B cell (primary cell): Measurements from ENCODE around the gene COG2. TPM values are rescaled to one million over a fixed set of nuclear protein-coding genes. Genes with fewer than 3 reads are reported as not detected.
"Not testable (repeated sequence)": the region's sequence is repeated elsewhere in the genome, so short reads cannot be mapped to it uniquely, and the experiment has no call there.

ENCODE experiments used
- ATAC-seq: fragments of 200-7000 bp; cut with Tn5 transposase; one replicate; pipeline ENCODE4 v1.10.0; 2021; ENCODE audit warnings: low read depth, mild to moderate bottlenecking, moderate number of reproducible peaks, moderate library complexity
- CTCF ChIA-PET: fragments of 350-600 bp; sonication (Branson Sonifier 250); formaldehyde crosslinking; loops from one replicate; lab custom pipeline; 2021; ENCODE audit warnings: antibody characterized with exemption, inconsistent platforms; lab: Charles Lee
- POLR2A ChIA-PET: fragments of 350-600 bp; sonication (Branson Sonifier 250); formaldehyde crosslinking; loops from one replicate; lab custom pipeline; 2021; ENCODE audit warnings: antibody characterized with exemption; lab: Charles Lee
- DNase-seq: peaks from one replicate; pipeline ENCODE4 v3.0.0; 2013
- H2AFZ ChIP-seq: 2 replicates; pipeline ENCODE4 v1.6.1; 2012; ENCODE audit warnings: mild to moderate bottlenecking, low read depth, low read length; ENCODE audit not compliant: insufficient read depth, poor library complexity, severe bottlenecking
- H3K27ac ChIP-seq, 2 donors: 1 replicate in 1 of 2; 2 replicates in 1 of 2; pipeline ENCODE4 v1.5.1; 2012 to 2013; ENCODE audit warnings: low read length in 2 of 2, mild to moderate bottlenecking in 2 of 2, moderate library complexity in 1 of 2
- H3K27me3 ChIP-seq, 4 experiments: fragments of 200-600 bp in 1 of 4; sonication (generic) in 1 of 4; replicated peaks in 1 of 4; 1 replicate in 2 of 4; 2 replicates in 2 of 4; pipeline versions ENCODE4 v1.6.1 to v1.7.0; 2013 to 2016; ENCODE audit warnings: low read length in 3 of 4, mild to moderate bottlenecking in 2 of 4, mixed read lengths in 1 of 4, moderate library complexity in 1 of 4; ENCODE audit not compliant: insufficient read depth in 4 of 4, control insufficient read depth in 3 of 4; ENCODE audit errors: control extremely low read depth in 1 of 4
- H3K36me3 ChIP-seq, 2 experiments: replicated peaks in 1 of 2; 1 replicate in 1 of 2; 2 replicates in 1 of 2; pipeline versions ENCODE4 v1.6.1 to v1.7.1; 2013; ENCODE audit warnings: low read length in 1 of 2; ENCODE audit not compliant: insufficient read depth in 2 of 2, control insufficient read depth in 1 of 2; ENCODE audit errors: control extremely low read depth in 1 of 2, extremely low read depth in 1 of 2
- H3K4me1 ChIP-seq, 2 donors: fragments of 200-600 bp in 1 of 2; sonication (generic) in 1 of 2; 1 replicate in 1 of 2; 2 replicates in 1 of 2; pipeline versions ENCODE4 v1.5.1 to v1.6.1; 2013 to 2017; ENCODE audit warnings: low read length in 2 of 2; ENCODE audit not compliant: control insufficient read depth in 2 of 2, insufficient read depth in 2 of 2
- H3K4me2 ChIP-seq: replicated peaks from 2 replicates; pipeline ENCODE3; 2012; ENCODE audit warnings: mild to moderate bottlenecking, low read depth, low read length; ENCODE audit not compliant: poor library complexity, severe bottlenecking
- H3K4me3 ChIP-seq, 5 experiments: fragments of 200-600 bp in 1 of 5; sonication (generic) in 1 of 5; 1 replicate in 3 of 5; 2 replicates in 2 of 5; pipeline versions ENCODE4 v1.5.1 to v1.7.0; 2011 to 2016; ENCODE audit warnings: low read length in 4 of 5, mild to moderate bottlenecking in 4 of 5, low read depth in 2 of 5, control low read depth in 1 of 5, moderate library complexity in 1 of 5; ENCODE audit not compliant: insufficient read depth in 1 of 5; ENCODE audit errors: control extremely low read depth in 1 of 5, extremely low read depth in 1 of 5
- H3K79me2 ChIP-seq: fragments of 200-600 bp; sonication (generic); one replicate; pipeline ENCODE4 v1.6.0; 2016; ENCODE audit warnings: low read length; ENCODE audit not compliant: control insufficient read depth, insufficient read depth
- H3K9ac ChIP-seq: fragments of 200-600 bp; sonication (generic); 2 replicates; pipeline ENCODE4 v1.6.1; 2017; ENCODE audit warnings: mild to moderate bottlenecking, low read length, moderate library complexity
- H3K9me3 ChIP-seq, 3 donors: one replicate each; pipeline versions ENCODE4 v1.6.1 to v1.7.1; 2013; ENCODE audit warnings: low read length in 2 of 3; ENCODE audit not compliant: control insufficient read depth in 2 of 3, insufficient read depth in 1 of 3; ENCODE audit errors: control extremely low read depth in 1 of 3
- H4K20me1 ChIP-seq: 2 replicates; pipeline ENCODE4 v1.6.0; 2012; ENCODE audit warnings: mild to moderate bottlenecking, low read length; ENCODE audit not compliant: insufficient read depth, control insufficient read depth, poor library complexity, severe bottlenecking
- H3K27ac Mint-ChIP-seq: one replicate; pipeline ENCODE4 v1.8.0; 2021; ENCODE audit warnings: mixed read lengths
- H3K27me3 Mint-ChIP-seq: one replicate; pipeline ENCODE4 v1.8.0; 2021; ENCODE audit warnings: mixed read lengths
- H3K4me1 Mint-ChIP-seq: one replicate; pipeline ENCODE4 v1.8.0; 2021; ENCODE audit warnings: mixed read lengths
- H3K4me3 Mint-ChIP-seq: one replicate; pipeline ENCODE4 v1.8.0; 2021; ENCODE audit warnings: mixed read lengths
- H3K9me3 Mint-ChIP-seq: one replicate; pipeline ENCODE4 v1.8.0; 2022; ENCODE audit warnings: mixed read lengths; ENCODE audit not compliant: insufficient read depth
- EZH2 ChIP-seq: IDR thresholded peaks from 2 replicates; pipeline ENCODE4 v1.6.1; 2012; ENCODE audit warnings: borderline replicate concordance, low read depth, mild to moderate bottlenecking, moderate library complexity, low read length; ENCODE audit not compliant: insufficient read depth, poor library complexity, severe bottlenecking
- WGBS: methylation state at CpG from one replicate; pipeline ENCODE4 v1.1.5; 2013; ENCODE audit warnings: missing lambda C conversion rate; ENCODE audit not compliant: insufficient coverage; 5-methylcytosine and 5-hydroxymethylcytosine counted together
- intact Hi-C: fragments of 100-400 bp; cut with micrococcal nuclease; formaldehyde crosslinking; loops from one replicate; pipeline ENCODE4 v1.10.0; 2022
- polyA plus RNA-seq: library from polyadenylated mRNA; depleted of rRNA; stranded (reverse); fragments of >200 nt; gene quantifications from 2 replicates; pipeline ENCODE4 v1.2.3, GENCODE V29; 2012
- total RNA-seq, 2 donors: library from RNA; stranded (reverse); fragments of 120-200 nt in 1 of 2; gene quantifications; 1 replicate in 1 of 2; 2 replicates in 1 of 2; pipeline versions ENCODE4 v1.2.3 to v1.2.4, GENCODE V29; 2013 to 2022
- TF ChIP-seq, protein P1 (sequence below): fragments of 200-600 bp; IDR thresholded peaks from one replicate; pipeline ENCODE4 v1.8.0; 2022; ENCODE audit warnings: antibody characterized with exemption, mild to moderate bottlenecking

The COG2 gene
- total and polyA plus RNA-seq, 2 donors (not counting 1 experiment from before 2014, with no cell fraction given): 17.0 to 42.5 TPM

DNA sequence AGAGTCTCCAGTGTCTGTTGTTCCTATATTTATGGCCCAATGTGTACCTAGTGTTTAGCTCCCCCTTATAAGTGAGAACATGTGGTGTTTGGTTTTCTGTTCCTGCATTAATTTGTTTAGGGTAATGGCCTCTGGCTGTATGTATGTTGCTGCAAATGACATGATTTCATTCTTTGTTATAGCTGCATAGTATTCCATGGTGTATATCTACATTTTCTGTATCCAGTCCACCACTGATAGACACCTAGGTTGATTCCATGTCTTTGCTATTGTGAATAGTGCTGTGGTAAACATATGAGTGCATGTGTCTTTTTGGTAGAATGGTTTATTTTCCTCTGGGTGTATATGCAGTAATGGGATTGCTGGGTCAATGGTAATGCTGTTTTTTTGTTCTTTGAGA, 56.7 kb downstream of the COG2 start:
- intact Hi-C loops: not testable (repeated sequence)

DNA sequence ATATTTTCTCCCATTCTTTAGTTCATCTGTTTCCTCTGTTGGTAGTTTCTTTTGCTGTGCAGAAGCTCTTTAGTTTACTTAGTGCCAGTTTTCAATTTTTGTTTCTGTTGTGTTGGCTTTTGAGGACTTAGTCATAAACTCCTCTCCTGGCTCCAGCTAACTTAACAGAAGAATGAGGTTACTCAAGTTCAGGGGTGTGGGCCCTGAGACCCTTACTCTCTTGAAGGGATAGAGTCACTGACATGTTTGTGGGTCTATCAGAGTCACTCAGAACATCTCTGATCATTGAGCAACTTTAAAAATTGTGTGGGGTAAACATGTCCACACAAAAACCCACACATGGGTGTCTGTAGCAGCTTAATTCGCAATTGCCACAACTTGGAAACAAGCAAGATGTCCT, 57.4 kb downstream of the COG2 start:
- TF ChIP-seq, protein P1, sequence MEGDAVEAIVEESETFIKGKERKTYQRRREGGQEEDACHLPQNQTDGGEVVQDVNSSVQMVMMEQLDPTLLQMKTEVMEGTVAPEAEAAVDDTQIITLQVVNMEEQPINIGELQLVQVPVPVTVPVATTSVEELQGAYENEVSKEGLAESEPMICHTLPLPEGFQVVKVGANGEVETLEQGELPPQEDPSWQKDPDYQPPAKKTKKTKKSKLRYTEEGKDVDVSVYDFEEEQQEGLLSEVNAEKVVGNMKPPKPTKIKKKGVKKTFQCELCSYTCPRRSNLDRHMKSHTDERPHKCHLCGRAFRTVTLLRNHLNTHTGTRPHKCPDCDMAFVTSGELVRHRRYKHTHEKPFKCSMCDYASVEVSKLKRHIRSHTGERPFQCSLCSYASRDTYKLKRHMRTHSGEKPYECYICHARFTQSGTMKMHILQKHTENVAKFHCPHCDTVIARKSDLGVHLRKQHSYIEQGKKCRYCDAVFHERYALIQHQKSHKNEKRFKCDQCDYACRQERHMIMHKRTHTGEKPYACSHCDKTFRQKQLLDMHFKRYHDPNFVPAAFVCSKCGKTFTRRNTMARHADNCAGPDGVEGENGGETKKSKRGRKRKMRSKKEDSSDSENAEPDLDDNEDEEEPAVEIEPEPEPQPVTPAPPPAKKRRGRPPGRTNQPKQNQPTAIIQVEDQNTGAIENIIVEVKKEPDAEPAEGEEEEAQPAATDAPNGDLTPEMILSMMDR: no peak
- no peak for TF ChIP-seq EZH2
- H3K4me2 ChIP-seq: no peak overlapping the region
- ChIA-PET CTCF (no interaction called here), POLR2A (no interaction called here)
- intact Hi-C loops: no loop called here
- Mint-ChIP-seq H3K9me3 (no peaks in the 10 kb centered on the region), H3K4me1 (no peaks in the 10 kb centered on the region), H3K27me3 (peaks cover under 1% of the 10 kb centered on the region), H3K27ac (no peak overlapping the region), H3K4me3 (no peak overlapping the region)
- H3K9ac ChIP-seq: no peak overlapping the region
- no peaks in the 10 kb centered on the region for H3K79me2 ChIP-seq
- no peaks in the 10 kb centered on the region for H3K4me1 ChIP-seq
- no peaks in the 10 kb centered on the region for H3K36me3 ChIP-seq
- H4K20me1 ChIP-seq: no peaks in the 10 kb centered on the region
- WGBS: no CpG with 5 or more reads among the region's 1 CpG
- no peak overlapping the region for H3K27ac ChIP-seq
- H3K9me3 ChIP-seq: no peaks in the 10 kb centered on the region
- H3K4me3 ChIP-seq: no peak overlapping the region
- H3K27me3 ChIP-seq: peaks cover 0 to 3% (median 0%) of the 10 kb centered on the region in 4 experiments
- no peak overlapping the region for H2AFZ ChIP-seq
- ATAC-seq (no peak), DNase-seq (no peak)

More for the DNA sequence above, 56.7 kb downstream of the COG2 start:
- H3K27ac ChIP-seq, H3K9me3 Mint-ChIP-seq, H3K36me3 ChIP-seq, H3K27me3 Mint-ChIP-seq, H4K20me1 ChIP-seq, DNase-seq, H3K4me2 ChIP-seq, ATAC-seq, H3K4me3 ChIP-seq, H3K4me3 Mint-ChIP-seq, H3K4me1 ChIP-seq, POLR2A ChIA-PET, H2AFZ ChIP-seq, H3K9ac ChIP-seq, H3K27me3 ChIP-seq, H3K79me2 ChIP-seq, CTCF ChIA-PET, H3K27ac Mint-ChIP-seq, H3K4me1 Mint-ChIP-seq, H3K9me3 ChIP-seq: not testable (repeated sequence)
